ENCODE results near the gene C1QTNF2. TPM values are rescaled to one million over a fixed set of nuclear protein-coding genes. Genes with fewer than 3 reads are reported as not detected.

C1QTNF2 gene
- total RNA-seq, 2 donors from 2014 or later: 8.4 TPM; not detected in 1

DNA sequence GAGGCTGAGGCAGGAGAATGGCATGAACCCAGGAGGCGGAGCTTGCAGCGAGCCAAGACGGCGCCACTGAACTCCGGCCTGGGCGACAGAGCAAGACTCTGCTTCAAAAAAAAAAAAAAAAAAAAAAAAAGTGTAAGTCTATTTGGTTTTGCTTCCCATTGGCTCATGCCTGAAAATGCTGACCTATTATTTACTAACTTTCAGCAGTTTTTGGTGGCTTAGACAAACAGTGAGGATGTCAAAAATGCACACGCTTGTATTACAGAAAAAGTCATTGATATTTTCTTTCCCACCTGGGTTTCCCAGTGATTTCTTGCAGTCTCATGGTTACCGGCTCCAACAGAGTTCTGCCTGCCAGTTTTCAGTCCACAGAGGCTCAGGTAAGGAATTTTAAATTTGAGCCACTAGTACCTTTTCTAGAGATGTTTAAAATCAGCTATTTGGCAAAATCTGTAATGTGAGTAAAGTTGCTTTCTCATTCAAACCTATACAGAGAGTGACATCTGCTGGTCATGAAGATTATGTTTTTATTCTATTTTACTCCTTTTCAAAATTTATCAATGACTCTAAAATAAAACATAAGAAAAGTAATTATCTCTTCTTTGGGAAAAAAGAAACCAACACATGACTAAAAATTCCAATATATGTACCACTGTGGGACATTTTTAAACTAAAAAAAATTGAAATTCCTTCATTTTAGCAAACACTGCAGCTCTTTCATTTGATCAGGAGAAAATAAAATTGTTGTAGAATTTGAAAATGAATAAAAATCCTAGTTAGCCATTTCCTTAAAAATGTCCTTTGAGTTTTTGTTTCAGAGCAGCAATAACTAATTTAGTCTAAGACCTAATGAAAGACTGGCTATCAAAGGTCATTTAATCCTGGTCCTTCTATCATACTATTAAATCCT, 20.6 kb upstream of the C1QTNF2 start:
- TF ChIP-seq, protein P1, sequence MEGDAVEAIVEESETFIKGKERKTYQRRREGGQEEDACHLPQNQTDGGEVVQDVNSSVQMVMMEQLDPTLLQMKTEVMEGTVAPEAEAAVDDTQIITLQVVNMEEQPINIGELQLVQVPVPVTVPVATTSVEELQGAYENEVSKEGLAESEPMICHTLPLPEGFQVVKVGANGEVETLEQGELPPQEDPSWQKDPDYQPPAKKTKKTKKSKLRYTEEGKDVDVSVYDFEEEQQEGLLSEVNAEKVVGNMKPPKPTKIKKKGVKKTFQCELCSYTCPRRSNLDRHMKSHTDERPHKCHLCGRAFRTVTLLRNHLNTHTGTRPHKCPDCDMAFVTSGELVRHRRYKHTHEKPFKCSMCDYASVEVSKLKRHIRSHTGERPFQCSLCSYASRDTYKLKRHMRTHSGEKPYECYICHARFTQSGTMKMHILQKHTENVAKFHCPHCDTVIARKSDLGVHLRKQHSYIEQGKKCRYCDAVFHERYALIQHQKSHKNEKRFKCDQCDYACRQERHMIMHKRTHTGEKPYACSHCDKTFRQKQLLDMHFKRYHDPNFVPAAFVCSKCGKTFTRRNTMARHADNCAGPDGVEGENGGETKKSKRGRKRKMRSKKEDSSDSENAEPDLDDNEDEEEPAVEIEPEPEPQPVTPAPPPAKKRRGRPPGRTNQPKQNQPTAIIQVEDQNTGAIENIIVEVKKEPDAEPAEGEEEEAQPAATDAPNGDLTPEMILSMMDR (IDR thresholded peaks at IDR 0.05): peak in 2 of 4 experiments; percentile 36 to 39
- no peak for TF ChIP-seq POLR2A (IDR thresholded peaks at IDR 0.05)
- no peaks in the 10 kb centered on the region for H3K36me3 ChIP-seq
- H3K27ac ChIP-seq: no peak overlapping the region
- H3K4me3 ChIP-seq: no peak overlapping the region
- no peak for DNase-seq (ENCODE audit: low spot score)
- H3K27me3 ChIP-seq (replicated peaks; ENCODE audit: insufficient read depth): no peaks in the 10 kb centered on the region
- H3K4me1 ChIP-seq (replicated peaks): no peaks in the 10 kb centered on the region
- no peaks in the 10 kb centered on the region for H3K9me3 ChIP-seq
- intact Hi-C loops (cut with DNase I): loop anchor here (5.0 kb wide), 1 partner anchor 369 kb away; no protein-coding TSS in a partner anchor
- 77% methylated on average over 8 of the region's 8 CpGs for WGBS

DNA sequence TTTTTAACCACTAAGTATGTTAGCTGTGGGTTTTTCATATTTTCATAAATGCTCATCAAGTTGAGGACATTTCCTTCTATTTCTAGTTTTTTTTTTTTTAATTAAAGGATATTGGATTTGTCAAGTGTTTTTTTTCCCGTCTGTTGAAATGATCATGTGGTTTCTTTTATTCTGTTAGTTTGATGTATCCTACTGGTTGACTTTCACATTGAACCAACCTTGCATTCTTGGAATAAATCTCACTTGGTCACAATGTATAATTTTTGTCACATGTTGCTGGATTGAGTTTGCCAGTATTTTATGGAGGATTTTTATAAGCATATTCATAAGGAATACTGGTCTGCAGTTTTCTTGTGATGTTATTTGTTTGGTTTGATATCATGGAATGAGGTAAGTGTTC, 17.0 kb upstream of the C1QTNF2 start:
- 88% methylated on average over 1 of the region's 1 CpG for WGBS

DNA sequence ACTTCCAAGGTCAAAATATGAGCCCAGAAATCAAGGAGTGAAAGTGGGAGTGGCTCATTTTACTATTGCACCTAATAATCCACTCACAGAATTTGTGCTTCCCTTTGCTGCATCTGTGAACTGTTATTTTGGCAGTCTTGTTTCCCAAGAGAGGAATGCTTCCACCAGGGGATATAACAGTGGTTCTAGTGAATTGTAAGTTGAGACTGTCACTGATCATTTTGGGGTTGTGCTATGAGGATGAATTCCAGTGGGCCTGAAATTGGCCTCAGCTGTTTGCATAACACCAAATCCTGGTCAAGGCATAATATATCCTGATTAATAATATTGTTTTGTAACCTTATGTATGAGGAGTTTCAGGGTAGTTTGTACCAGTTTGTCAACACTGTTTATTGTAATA, 15.1 kb upstream of the C1QTNF2 start:
- Histone ChIP-seq H3K27me3 (replicated peaks; ENCODE audit: insufficient read depth) (no peaks in the 10 kb centered on the region), H3K4me1 (replicated peaks) (no peaks in the 10 kb centered on the region), H3K9me3 (no peaks in the 10 kb centered on the region), H3K27ac (no peak overlapping the region), H3K4me3 (no peak overlapping the region), H3K36me3 (no peaks in the 10 kb centered on the region)
- TF ChIP-seq POLR2A (IDR thresholded peaks at IDR 0.05) (no peak), POLR2AphosphoS5 (IDR thresholded peaks at IDR 0.05) (no peak)
- TF ChIP-seq, protein P1 (IDR thresholded peaks at IDR 0.05): no peak
- DNase-seq (ENCODE audit: low spot score): no peak
- intact Hi-C loops (cut with DNase I): no loop called here

More for the DNA sequence above, 17.0 kb upstream of the C1QTNF2 start:
- Histone ChIP-seq H3K27ac (no peak overlapping the region), H3K27me3 (replicated peaks; ENCODE audit: insufficient read depth) (no peaks in the 10 kb centered on the region), H3K9me3 (no peaks in the 10 kb centered on the region), H3K4me3 (no peak overlapping the region), H3K4me1 (replicated peaks) (no peaks in the 10 kb centered on the region), H3K36me3 (no peaks in the 10 kb centered on the region)
- TF ChIP-seq, protein P1 (IDR thresholded peaks at IDR 0.05): no peak
- TF ChIP-seq POLR2A (IDR thresholded peaks at IDR 0.05): no peak
- no peak for TF ChIP-seq POLR2AphosphoS5 (IDR thresholded peaks at IDR 0.05)
- no peak for DNase-seq (ENCODE audit: low spot score)
- intact Hi-C loops (cut with DNase I): no loop called here

DNA sequence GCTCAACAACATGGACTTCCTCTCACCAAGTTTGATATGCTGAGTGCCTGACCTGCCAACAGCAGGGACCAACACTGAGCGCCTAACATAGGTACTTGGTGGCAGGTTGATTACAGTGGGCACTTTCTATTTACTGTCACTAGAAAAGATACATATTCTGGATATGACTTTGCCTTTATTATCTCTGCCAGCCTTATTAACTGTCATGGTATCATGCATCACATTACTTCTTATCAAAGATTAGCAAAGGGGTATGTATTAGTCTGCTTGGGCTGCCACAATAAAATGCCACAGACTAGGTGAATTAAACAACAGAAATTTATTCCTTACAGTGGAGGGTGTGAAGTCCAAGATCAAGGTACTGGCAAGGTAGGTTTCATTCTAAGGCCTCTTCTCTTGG, 14.3 kb upstream of the C1QTNF2 start:
- Histone ChIP-seq H3K36me3 (no peaks in the 10 kb centered on the region), H3K4me3 (no peak overlapping the region), H3K27ac (no peak overlapping the region), H3K27me3 (replicated peaks; ENCODE audit: insufficient read depth) (no peaks in the 10 kb centered on the region), H3K4me1 (replicated peaks) (no peaks in the 10 kb centered on the region), H3K9me3 (no peaks in the 10 kb centered on the region)
- TF ChIP-seq POLR2AphosphoS5 (IDR thresholded peaks at IDR 0.05): no peak
- TF ChIP-seq, protein P1 (IDR thresholded peaks at IDR 0.05): no peak
- no peak for TF ChIP-seq POLR2A (IDR thresholded peaks at IDR 0.05)
- intact Hi-C loops (cut with DNase I): no loop called here
- 94% methylated on average over 1 of the region's 1 CpG for WGBS
- DNase-seq (ENCODE audit: low spot score): no peak

DNA sequence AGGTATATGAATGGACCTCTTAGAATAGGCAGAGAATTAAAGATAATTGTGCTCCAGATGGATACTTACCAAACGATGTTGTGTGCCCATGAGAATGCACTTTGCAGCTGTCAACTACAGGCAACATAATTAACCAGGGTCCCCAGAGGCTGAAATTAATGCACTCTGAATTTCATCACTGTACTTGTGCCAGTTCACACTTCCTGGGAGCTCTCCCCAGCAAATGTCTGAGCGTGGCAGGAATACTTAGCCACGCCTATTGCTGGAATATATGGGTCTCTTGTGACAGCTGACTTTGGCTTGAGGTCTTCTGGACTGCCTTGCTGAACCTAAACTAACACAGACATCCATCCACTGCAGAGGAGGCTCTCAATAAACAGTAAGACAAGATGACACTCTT, 11.9 kb upstream of the C1QTNF2 start:
- Histone ChIP-seq H3K4me3 (no peak overlapping the region), H3K27me3 (replicated peaks; ENCODE audit: insufficient read depth) (no peaks in the 10 kb centered on the region), H3K9me3 (no peaks in the 10 kb centered on the region), H3K36me3 (no peaks in the 10 kb centered on the region), H3K27ac (no peak overlapping the region), H3K4me1 (replicated peaks) (no peaks in the 10 kb centered on the region)
- intact Hi-C loops (cut with DNase I): no loop called here
- DNase-seq (ENCODE audit: low spot score): no peak
- TF ChIP-seq POLR2A (IDR thresholded peaks at IDR 0.05) (no peak), POLR2AphosphoS5 (IDR thresholded peaks at IDR 0.05) (no peak)
- TF ChIP-seq, protein P1 (IDR thresholded peaks at IDR 0.05): no peak
- 61% methylated on average over 3 of the region's 3 CpGs for WGBS
